Hepatocyte (in vitro differentiated cells): Measurements from ENCODE around the gene DMXL1.

Source experiments
- EZH2 ChIP-seq: fragments of 200-600 bp; sonication (generic); IDR thresholded peaks from 2 replicates; pipeline ENCODE4 v1.6.1; 2016; ENCODE audit warnings: antibody characterized with exemption, mild to moderate bottlenecking, borderline replicate concordance
- TF ChIP-seq, protein P1 (sequence below): fragments of 200-600 bp; sonication (generic); IDR thresholded peaks from 2 replicates; pipeline ENCODE4 v1.5.1; 2016; ENCODE audit warnings: antibody characterized with exemption, mild to moderate bottlenecking; ENCODE audit not compliant: poor library complexity

GRCh38 chr5:119284031-119284430 is 213.1 kb downstream of the DMXL1 start:
- TF ChIP-seq, protein P1, sequence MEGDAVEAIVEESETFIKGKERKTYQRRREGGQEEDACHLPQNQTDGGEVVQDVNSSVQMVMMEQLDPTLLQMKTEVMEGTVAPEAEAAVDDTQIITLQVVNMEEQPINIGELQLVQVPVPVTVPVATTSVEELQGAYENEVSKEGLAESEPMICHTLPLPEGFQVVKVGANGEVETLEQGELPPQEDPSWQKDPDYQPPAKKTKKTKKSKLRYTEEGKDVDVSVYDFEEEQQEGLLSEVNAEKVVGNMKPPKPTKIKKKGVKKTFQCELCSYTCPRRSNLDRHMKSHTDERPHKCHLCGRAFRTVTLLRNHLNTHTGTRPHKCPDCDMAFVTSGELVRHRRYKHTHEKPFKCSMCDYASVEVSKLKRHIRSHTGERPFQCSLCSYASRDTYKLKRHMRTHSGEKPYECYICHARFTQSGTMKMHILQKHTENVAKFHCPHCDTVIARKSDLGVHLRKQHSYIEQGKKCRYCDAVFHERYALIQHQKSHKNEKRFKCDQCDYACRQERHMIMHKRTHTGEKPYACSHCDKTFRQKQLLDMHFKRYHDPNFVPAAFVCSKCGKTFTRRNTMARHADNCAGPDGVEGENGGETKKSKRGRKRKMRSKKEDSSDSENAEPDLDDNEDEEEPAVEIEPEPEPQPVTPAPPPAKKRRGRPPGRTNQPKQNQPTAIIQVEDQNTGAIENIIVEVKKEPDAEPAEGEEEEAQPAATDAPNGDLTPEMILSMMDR, result no peak
- TF ChIP-seq EZH2, result no peak
